GM18502 (cell line): ENCODE results near the gene CASP2.
"Not testable (repeated sequence)": the region's sequence is repeated elsewhere in the genome, so short reads cannot be mapped to it uniquely, and the experiment has no call there.

Source experiments
- ATAC-seq: cut with Tn5 transposase; IDR thresholded peaks from one replicate; pipeline ENCODE4 v1.9.1; 2021; ENCODE audit warnings: mild to moderate bottlenecking; ENCODE audit not compliant: unreplicated experiment, poor library complexity

The CASP2 gene

DNA sequence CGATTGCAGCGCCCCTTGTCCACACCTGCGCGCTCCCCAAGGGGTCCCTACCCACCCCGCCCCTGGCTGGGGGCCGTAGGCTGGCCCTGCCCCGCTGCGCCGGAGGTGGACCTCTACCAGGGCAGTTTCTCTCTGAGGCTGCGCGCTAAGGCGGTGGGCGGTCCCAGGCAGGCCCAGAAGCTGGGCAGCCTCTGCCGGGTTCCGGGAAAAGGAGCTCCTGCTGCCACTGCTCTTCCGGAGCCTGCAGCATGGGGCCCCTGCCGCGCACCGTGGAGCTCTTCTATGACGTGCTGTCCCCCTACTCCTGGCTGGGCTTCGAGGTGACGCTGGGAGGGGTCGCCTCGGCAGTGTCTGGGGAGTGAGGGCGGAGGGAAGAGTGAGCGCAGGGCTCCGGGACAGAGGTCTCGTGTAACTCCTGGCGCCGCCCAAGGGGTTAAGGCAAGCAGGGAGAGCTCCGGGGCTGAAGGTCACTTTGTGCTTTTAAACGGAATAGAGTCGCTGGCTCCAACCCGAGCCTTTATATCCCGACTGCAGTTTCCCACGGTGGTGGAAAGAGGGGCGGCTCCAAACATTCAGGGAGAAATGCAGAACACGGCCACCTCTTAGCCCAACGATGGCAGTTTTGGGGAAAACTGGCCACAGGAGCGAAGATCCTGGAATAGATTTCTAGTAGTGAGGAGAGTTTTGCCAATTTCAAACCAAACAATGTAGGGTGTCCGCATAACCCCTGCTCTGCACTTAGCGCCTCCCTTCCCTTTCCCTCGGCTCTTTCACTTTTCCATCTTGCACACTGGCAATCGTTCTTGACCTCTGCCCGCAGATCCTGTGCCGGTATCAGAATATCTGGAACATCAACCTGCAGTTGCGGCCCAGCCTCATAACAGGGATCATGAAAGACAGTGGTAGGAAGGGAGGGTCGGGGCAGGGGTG is 24.6 kb upstream of the CASP2 start, which contains the start of gene GSTK1:
TSS of gene GSTK1 (plus strand) at position 176 of the 930 bp plus-strand sequence. CDS start at position 249, 73 bp downstream.
- ATAC-seq, result peak; percentile 95

DNA sequence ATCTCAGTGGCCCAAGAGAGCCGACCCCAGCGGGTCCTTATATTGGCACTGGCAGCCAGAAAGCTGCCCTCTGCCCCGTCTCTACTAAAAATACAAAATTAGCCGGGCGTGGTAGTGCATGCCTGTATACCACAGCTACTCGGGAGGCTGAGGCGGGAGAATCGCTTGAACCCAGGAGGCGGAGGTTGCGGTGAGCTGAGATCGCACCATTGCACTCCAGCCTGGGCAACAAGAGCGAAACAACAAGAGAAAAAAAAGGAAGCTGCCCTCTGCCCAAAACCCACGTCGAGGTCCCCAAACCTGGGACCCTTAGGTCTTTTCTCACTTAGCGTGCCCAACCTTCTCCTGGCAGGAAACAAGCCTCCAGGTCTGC is 24.0 kb upstream of the CASP2 start:
- ATAC-seq, result not testable (repeated sequence)

DNA sequence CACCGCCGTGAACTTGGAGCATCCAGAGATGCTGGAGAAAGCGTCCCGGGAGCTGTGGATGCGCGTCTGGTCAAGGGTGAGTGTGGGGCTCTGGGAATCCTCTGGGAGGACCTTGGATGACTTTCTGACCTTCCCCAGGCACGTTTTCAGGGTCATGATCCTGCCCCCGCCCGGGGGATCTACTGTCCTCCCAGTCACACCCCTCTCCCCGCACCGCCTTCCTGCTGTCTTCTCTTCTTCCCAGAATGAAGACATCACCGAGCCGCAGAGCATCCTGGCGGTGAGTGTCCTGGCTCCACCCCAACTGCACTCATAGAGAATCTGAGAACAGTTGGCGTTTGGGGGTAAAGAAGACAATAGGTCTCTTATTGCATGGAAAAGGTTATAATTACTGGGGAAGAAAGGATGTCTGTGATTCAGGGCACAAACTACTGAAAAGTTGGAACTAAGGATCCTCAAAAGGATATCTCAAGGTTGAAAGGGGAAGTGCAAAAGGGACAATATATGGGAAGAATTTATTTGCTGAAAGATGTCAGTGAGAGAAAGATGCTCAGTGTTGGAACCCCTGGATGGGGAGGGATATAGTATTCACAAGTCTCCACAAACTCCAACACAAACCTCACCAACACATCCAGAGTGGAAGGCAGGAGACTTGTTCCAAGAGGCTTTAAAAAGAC is 23.0 kb upstream of the CASP2 start:
- no peak for ATAC-seq

- no peak for ATAC-seq
Observed at GRCh38 chr7:143269251-143269650, 18.9 kb upstream of the CASP2 start.

DNA sequence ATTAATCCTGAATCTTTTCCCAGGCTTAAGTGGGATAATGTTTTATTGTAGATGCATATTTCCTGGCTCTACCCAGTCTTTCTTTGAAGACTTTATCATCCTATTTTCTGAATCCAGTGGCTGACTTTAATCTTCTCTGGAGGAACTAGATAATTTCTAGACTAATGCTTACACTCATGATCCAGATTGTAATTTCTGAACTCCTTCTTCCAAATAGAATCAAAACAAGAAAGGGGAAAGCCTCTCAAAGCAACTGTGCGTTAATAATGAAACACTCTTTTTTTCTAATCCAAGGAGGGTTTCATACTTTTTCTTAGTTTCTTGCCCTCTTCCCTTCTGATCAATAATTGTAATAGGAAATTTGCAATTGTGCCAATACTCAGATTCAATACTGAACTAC is 16.9 kb upstream of the CASP2 start:
- ATAC-seq, result no peak

DNA sequence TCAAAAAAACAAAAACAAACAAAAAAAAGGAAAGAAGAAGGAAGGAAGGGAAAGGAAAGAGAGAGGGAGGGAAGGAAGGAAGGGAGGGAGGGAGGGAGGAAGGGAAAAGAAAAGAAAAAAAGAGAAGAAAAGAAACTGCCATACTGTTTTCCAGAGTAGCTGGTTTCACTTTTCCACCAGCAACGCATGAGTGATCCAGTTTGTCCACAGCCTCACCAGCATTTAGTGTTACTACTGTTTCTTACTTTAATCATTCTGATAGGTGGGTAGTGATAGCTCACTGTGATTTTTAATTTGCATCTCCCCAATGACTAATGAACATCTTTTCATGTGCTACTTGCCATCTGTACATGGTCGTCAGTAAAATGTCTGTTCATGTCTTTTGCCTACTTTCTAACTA is 15.3 kb upstream of the CASP2 start:
- ATAC-seq, result no peak

DNA sequence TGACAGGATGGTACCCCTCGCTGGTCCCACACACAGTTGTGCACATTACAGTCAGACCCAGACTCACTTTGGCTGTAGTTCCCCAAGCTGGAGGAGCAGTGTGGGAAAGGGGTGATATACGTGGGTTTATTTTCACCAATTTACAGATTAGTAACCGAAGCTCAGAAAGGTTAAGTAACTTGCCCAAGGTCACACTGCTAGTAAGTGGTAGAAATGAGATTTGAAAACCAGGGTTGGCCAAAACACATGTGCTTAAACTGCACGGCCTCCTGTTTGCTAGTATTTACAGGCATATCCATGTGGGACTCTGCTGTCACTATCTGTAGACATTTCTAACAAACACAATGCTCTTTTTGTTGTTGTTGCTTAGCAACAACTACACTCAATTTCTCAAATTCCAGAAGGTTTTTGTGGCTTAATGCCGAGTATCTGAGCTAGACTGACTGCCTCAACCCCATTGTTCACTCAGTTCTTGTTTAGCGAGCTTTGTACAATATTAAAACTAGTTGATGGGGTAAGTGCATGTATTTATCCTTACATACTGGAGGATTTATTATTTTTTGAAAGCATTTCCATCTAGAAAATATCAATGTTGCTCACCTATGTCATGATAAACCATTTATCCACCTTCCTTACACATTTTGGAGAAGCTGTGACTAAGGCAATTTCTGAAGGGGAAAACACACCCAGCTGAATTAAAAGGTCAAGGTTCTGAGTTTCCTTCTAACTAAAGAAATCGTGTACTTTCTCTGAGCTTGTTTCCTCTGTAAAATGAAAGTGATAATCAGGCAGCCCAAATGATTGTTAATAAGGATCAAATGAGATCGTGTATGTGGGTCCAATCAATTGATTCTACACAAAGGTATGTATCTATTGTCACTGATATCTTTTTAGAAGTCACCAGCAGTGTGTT is 8.7 kb upstream of the CASP2 start:
- no peak for ATAC-seq

GRCh38 chr7:143280160-143280559 is 8.0 kb upstream of the CASP2 start:
- no peak for ATAC-seq

- ATAC-seq, result no peak
Observed at GRCh38 chr7:143280566-143280965, 7.6 kb upstream of the CASP2 start.

- ATAC-seq, result no peak
Observed at GRCh38 chr7:143281529-143281928, 6.6 kb upstream of the CASP2 start.

DNA sequence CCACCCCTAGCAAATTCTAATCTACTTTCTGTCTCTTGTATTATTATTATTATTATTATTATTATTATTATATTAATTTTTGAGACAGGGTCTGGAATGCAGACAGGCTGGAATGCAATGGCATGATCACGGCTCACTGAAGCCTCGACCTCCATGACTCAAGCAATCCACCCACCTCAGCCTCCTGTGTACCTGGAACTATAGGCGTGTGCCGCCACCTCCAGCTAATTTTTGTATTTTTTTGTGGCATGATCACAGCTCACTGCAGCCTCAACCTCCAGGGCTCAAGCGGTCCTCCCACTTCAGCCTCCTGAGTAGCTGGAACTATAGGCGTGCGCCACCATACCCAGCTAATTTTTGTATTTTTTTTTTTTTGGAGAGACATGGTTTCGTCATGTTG is 6.0 kb upstream of the CASP2 start:
- ATAC-seq, result no peak

DNA sequence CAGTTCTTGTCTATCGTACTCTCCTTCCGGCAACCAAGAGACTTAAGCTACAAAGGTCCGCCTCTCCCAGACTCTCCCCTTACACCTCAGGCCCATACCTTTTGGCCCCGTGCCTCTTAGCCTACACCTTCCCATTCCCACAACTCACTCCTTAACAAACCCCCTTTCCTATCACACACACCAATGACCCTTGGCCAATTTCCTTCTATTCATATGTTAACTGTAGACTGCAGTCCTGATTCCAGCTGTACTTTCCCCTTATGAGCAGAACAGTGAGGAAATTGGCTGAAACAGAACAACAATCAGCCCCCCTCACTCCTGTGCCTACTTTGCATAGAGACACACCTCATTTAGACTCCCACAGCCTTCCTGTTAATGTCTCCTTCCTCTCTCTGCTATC is 4.8 kb upstream of the CASP2 start:
- no peak for ATAC-seq

DNA sequence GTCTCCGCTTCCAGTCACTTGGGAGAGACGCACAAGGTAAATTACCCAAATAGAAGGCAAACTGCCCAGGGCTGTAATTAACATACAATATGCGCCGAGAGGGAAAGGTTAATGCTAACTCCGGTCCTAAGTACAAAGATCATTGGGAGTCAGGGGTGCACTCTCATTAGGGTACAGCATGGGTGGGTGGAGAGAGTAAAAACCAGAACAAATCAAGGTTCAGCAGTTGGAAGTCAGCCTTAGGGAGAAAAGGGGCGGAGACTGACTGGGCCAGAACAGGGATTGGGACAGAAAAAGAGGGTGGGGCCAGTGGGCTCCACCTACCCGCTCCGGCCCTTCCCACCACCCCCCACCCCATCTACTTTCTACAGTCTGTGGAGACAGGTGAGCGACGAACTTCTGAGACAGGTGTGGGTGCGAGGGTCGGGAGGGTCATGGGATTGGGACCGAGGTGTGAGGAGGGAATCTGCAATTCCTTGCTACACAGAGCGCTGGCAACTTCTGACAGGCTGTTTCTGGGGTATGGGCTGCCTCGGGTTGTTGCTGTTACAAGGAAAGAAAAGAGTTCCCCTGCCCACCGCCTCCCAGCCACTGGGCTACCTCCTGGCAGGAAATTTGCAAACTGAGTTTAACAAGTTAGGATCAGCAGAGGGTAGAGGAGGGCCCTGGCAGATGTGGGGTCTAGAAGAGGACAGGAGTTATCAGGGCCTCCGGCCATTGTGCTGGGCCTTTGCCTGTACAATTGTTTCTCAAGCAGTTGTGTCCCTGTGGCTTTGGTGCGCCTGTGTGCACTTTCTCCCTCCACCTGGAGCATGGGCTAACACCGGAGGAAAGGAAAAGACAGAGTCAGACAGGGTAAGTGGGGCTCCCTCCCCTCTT is 3.3 kb upstream of the CASP2 start, which contains the start of gene TMEM139:
TSS of gene TMEM139 (plus strand) at position 368 of the 879 bp plus-strand sequence. CDS start 1,000 bp downstream, outside the sequence.
- ATAC-seq, result no peak

DNA sequence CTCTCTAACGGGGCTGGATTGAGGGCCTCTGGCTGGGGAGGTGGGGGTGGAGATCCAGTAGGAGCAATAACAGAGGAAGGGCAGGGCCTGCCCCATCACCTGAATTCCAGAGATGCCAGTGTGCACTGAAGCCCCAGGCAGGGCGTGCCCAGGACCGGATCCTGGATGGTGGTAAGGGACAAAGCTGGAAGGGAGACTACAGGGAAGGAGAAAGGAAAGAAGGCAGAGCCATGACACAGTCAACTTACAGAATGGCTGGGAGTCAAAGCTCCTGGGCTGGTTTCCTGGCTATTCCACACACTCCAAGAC is 2.7 kb upstream of the CASP2 start:
- ATAC-seq, result no peak

- no peak for ATAC-seq
Observed at GRCh38 chr7:143285806-143286521, 2.2 kb upstream of the CASP2 start.

DNA sequence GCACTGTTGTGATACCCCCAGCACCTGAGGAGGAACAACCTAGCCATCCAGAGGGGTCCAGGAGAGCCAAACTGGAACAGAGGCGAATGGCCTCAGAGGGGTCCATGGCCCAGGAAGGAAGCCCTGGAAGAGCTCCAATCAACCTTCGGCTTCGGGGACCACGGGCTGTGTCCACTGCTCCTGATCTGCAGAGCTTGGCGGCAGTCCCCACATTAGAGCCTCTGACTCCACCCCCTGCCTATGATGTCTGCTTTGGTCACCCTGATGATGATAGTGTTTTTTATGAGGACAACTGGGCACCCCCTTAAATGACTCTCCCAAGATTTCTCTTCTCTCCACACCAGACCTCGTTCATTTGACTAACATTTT is 1.6 kb upstream of the CASP2 start:
- ATAC-seq, result no peak

DNA sequence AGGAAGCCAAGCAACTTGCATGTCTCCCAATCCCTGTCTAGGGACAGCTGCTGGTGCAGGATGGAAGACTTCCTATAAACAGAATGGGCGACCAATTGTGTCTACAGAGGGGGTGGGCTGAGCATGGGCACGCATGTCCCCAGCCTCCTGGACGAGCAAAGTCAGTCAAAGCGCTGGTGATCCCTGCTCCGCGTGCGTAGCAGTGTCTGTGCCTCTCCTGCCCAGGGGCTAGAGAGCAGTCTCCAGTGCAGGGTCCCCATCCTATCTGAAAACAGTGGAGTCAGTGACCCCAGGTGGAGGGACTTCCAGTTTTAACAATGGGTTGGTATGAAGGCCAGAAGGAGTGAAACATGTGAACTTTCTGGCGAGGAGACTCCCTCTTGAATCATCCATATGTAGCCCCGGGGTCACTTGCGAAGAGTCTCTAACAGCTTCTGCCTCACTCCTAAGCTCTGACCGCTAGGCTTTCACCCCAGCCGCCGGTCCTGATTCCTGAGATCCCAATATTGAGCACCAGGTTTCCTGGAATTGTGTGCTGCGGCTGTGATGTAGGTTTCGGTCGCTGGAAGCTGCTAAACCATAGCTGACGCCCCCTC is 714 bp upstream of the CASP2 start:
- no peak for ATAC-seq

- peak; percentile 0 for ATAC-seq
Observed at GRCh38 chr7:143288836-143289235, 685 bp downstream of the CASP2 start.

- no peak for ATAC-seq
Observed at GRCh38 chr7:143289421-143289820, 1.3 kb downstream of the CASP2 start.
